Smooth muscle cell (in vitro differentiated cells): ENCODE measurements around the gene IWS1. TPM values are rescaled to one million over a fixed set of nuclear protein-coding genes. Genes with fewer than 3 reads are reported as not detected.
"Not testable (repeated sequence)": the region's sequence is repeated elsewhere in the genome, so short reads cannot be mapped to it uniquely, and the experiment has no call there.

Experiments used
- DNase-seq: peaks from one replicate; lab custom pipeline; 2025; ENCODE audit not compliant: unreplicated experiment; lab: John Stamatoyannopoulos, UW
- H2AFZ ChIP-seq: fragments of 200-600 bp; sonication (generic); 2 replicates; pipeline ENCODE4 v1.6.0; 2016; ENCODE audit warnings: antibody characterized with exemption, low read depth, mild to moderate bottlenecking
- H3F3A ChIP-seq: fragments of 200-600 bp; sonication (generic); 2 replicates; pipeline ENCODE4 v1.6.0; 2017; ENCODE audit warnings: antibody characterized with exemption, low read depth
- H3K27ac ChIP-seq: fragments of 200-600 bp; sonication (generic); 2 replicates; pipeline ENCODE4 v1.5.1; 2016; ENCODE audit warnings: low read depth, mild to moderate bottlenecking
- H3K27me3 ChIP-seq: fragments of 200-600 bp; sonication (generic); 2 replicates; pipeline ENCODE4 v1.6.1; 2016; ENCODE audit warnings: low read depth, mild to moderate bottlenecking
- H3K36me3 ChIP-seq: fragments of 200-600 bp; sonication (generic); 2 replicates; pipeline ENCODE4 v1.5.1; 2016; ENCODE audit warnings: low read depth
- H3K4me1 ChIP-seq: fragments of 200-600 bp; sonication (generic); 2 replicates; pipeline ENCODE4 v1.5.1; 2016; ENCODE audit warnings: low read depth
- H3K4me2 ChIP-seq: fragments of 200-600 bp; sonication (generic); 2 replicates; pipeline ENCODE4 v1.6.0; 2016; ENCODE audit warnings: mild to moderate bottlenecking
- H3K4me3 ChIP-seq: fragments of 200-600 bp; sonication (generic); 2 replicates; pipeline ENCODE4 v1.5.1; 2016; ENCODE audit warnings: mild to moderate bottlenecking
- H3K79me2 ChIP-seq: fragments of 200-600 bp; sonication (generic); 2 replicates; pipeline ENCODE4 v1.6.0; 2016; ENCODE audit warnings: low read depth, mild to moderate bottlenecking
- H3K9ac ChIP-seq: fragments of 200-600 bp; sonication (generic); 2 replicates; pipeline ENCODE4 v1.6.0; 2016; ENCODE audit warnings: low read depth
- H3K9me3 ChIP-seq: fragments of 200-600 bp; sonication (generic); replicated peaks from 2 replicates; pipeline ENCODE4 v1.5.1; 2016; ENCODE audit warnings: low read depth
- H4K20me1 ChIP-seq: fragments of 200-600 bp; sonication (generic); 2 replicates; pipeline ENCODE4 v1.6.0; 2016; ENCODE audit warnings: low read depth
- WGBS: methylation state at CpG from one replicate; pipeline ENCODE4 v1.1.7; 2016; ENCODE audit warnings: low lambda C conversion rate; 5-methylcytosine and 5-hydroxymethylcytosine counted together
- polyA plus RNA-seq: library from polyadenylated mRNA; unstranded; fragments of >200 nt; fragmentation: Nextera tagmentation; extraction: Ambion mirVana; gene quantifications from 2 replicates; pipeline ENCODE4 v1.2.1, GENCODE V29; 2016
- total RNA-seq: library from RNA; depleted of rRNA; stranded (reverse); fragments of >200 nt; gene quantifications from 2 replicates; pipeline ENCODE4 v1.2.3, GENCODE V29; 2014
- TF ChIP-seq, protein P1 (sequence below): fragments of 200-600 bp; sonication (generic); IDR thresholded peaks from 2 replicates; pipeline ENCODE4 v1.5.1; 2017; ENCODE audit warnings: borderline replicate concordance, mild to moderate bottlenecking, antibody characterized with exemption; ENCODE audit not compliant: insufficient read depth, poor library complexity, severe bottlenecking

The IWS1 gene
- total and polyA plus RNA-seq, 2 experiments from 2014 or later, result 31.2 to 36.1 TPM

DNA sequence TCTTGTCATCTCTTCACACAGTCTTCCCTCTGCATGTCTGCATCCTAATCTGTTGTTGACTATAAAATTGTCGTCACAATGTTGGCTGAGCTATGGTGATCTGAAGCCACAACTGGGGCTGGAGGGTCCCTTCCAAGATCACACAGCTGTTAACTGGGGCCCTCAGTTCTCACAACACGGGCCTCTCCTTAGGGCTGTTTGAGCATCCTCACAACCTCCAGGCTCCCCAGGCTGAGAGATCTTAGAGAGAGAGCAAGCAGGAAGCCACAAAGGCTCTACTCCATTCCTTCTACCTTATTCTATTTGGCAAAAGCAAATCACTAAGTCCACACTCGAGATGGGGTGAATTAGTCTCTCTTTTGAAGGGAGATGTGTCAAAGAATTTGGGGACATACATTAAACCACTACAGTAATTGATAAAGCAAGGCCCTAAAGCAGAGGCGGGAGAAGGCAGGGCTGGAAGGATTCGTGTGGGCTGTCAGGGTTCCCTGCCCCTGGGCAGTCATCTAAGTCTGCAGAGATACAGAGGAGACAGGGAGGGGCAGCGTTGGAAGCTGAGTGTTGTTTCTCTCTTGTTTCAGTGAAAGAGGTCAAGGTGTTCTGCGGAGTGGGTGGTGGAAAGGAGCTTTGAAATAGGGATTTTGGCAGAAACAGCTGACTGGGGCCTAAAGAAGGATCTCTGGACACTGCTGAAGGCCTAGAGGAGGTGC, 25.1 kb upstream of the IWS1 start:
- H3K36me3 ChIP-seq, result no peaks in the 10 kb centered on the region

DNA sequence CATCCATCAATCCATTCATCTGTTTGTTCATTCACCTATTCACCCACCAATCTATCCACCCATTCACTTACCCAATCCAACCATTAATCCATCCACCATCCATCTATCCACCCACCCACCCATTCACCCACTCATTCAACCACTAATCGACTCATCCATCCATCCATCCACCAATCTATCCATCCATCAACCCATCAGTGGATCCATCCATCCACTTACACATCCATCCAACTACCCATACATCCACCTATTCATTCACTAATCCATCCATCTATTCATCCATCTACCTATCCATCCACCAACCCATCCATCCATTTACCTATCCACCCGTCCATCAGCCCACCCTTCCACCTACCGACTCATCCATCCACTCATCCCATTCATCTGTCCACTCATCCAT, 20.5 kb upstream of the IWS1 start:
- no peaks in the 10 kb centered on the region for H3K36me3 ChIP-seq
- TF ChIP-seq, protein P1, sequence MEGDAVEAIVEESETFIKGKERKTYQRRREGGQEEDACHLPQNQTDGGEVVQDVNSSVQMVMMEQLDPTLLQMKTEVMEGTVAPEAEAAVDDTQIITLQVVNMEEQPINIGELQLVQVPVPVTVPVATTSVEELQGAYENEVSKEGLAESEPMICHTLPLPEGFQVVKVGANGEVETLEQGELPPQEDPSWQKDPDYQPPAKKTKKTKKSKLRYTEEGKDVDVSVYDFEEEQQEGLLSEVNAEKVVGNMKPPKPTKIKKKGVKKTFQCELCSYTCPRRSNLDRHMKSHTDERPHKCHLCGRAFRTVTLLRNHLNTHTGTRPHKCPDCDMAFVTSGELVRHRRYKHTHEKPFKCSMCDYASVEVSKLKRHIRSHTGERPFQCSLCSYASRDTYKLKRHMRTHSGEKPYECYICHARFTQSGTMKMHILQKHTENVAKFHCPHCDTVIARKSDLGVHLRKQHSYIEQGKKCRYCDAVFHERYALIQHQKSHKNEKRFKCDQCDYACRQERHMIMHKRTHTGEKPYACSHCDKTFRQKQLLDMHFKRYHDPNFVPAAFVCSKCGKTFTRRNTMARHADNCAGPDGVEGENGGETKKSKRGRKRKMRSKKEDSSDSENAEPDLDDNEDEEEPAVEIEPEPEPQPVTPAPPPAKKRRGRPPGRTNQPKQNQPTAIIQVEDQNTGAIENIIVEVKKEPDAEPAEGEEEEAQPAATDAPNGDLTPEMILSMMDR, result no peak
- no peak overlapping the region for H3K27ac ChIP-seq
- H3K4me2 ChIP-seq, result no peak overlapping the region
- H3K4me3 ChIP-seq, result no peak overlapping the region
- peaks cover 21% of the 10 kb centered on the region for H3K27me3 ChIP-seq
- no peak overlapping the region for H2AFZ ChIP-seq
- H3K4me1 ChIP-seq, result no peaks in the 10 kb centered on the region
- no peak overlapping the region for H3K9ac ChIP-seq
- no peaks in the 10 kb centered on the region for H3K9me3 ChIP-seq
- no peaks in the 10 kb centered on the region for H3K79me2 ChIP-seq
- WGBS, result 84% methylated on average over 3 of the region's 3 CpGs
- no peaks in the 10 kb centered on the region for H3F3A ChIP-seq
- H4K20me1 ChIP-seq, result no peaks in the 10 kb centered on the region
- DNase-seq, result no peak

More for the DNA sequence above, 25.1 kb upstream of the IWS1 start:
- Histone ChIP-seq H3K9ac (no peak overlapping the region), H3F3A (no peaks in the 10 kb centered on the region), H2AFZ (no peak overlapping the region), H3K4me2 (no peak overlapping the region), H3K4me1 (no peaks in the 10 kb centered on the region), H3K9me3 (no peaks in the 10 kb centered on the region), H3K27me3 (peaks cover 21% of the 10 kb centered on the region), H3K4me3 (no peak overlapping the region), H4K20me1 (no peaks in the 10 kb centered on the region), H3K79me2 (no peaks in the 10 kb centered on the region), H3K27ac (no peak overlapping the region)
- DNase-seq, result no peak
- 74% methylated on average over 7 of the region's 7 CpGs for WGBS
- TF ChIP-seq, protein P1, result no peak

DNA sequence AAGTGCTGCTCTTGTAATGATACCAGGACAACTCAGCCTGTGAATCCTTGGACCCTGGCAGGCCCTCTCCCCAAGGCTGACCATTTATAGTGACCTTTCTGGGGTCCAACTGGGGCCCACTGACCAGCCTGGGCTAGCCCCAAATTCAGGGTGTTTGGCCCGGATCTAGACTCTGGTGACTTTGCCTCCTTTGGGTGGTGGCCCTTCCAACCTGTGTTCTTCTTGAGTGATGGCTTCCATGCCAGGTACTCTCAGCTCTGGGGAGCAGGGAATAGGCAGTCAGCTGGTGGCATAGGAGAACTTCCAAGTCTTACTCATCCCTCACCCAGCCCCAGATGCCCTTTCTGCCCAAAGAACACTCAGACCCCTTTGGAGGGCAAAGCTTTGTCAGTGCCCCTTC, 19.5 kb upstream of the IWS1 start:
- peaks cover 21% of the 10 kb centered on the region for H3K27me3 ChIP-seq
- TF ChIP-seq, protein P1, result no peak
- no peak overlapping the region for H3K27ac ChIP-seq
- no peaks in the 10 kb centered on the region for H3F3A ChIP-seq
- H3K4me1 ChIP-seq, result no peaks in the 10 kb centered on the region
- H3K79me2 ChIP-seq, result no peaks in the 10 kb centered on the region
- 88% methylated on average over 1 of the region's 1 CpG for WGBS
- H3K36me3 ChIP-seq, result no peaks in the 10 kb centered on the region
- no peak overlapping the region for H3K4me3 ChIP-seq
- H3K4me2 ChIP-seq, result no peak overlapping the region
- H2AFZ ChIP-seq, result no peak overlapping the region
- H3K9ac ChIP-seq, result no peak overlapping the region
- no peak for DNase-seq
- H3K9me3 ChIP-seq, result no peaks in the 10 kb centered on the region
- no peaks in the 10 kb centered on the region for H4K20me1 ChIP-seq

DNA sequence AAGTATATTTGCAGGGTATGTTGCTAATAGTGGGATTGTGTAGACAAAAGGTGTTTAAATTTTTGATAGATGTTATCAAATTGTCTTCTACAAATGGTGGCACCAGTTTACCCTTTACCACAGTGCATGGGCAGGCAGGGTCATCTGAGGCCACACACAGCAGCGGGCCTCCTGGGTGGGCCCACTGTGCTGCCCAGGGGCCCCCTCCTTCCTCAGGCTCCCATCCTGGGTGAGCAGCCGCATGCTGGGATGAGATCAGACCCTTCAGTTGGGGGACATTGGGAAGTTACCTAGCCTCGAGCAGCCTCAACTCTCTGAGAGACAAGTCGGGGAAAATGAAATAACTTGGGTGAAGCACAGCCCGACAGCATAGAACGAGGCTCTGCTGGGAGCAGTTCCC, 18.9 kb upstream of the IWS1 start:
- WGBS, result 64% methylated on average over 6 of the region's 6 CpGs
- Histone ChIP-seq H3K4me2 (no peak overlapping the region), H3K9me3 (no peaks in the 10 kb centered on the region), H3K36me3 (no peaks in the 10 kb centered on the region), H3K4me1 (no peaks in the 10 kb centered on the region), H3F3A (no peaks in the 10 kb centered on the region), H3K9ac (no peak overlapping the region), H3K27me3 (peaks cover 21% of the 10 kb centered on the region), H3K79me2 (no peaks in the 10 kb centered on the region), H2AFZ (no peak overlapping the region), H4K20me1 (no peaks in the 10 kb centered on the region), H3K27ac (no peak overlapping the region), H3K4me3 (no peak overlapping the region)
- DNase-seq, result no peak
- TF ChIP-seq, protein P1, result no peak

DNA sequence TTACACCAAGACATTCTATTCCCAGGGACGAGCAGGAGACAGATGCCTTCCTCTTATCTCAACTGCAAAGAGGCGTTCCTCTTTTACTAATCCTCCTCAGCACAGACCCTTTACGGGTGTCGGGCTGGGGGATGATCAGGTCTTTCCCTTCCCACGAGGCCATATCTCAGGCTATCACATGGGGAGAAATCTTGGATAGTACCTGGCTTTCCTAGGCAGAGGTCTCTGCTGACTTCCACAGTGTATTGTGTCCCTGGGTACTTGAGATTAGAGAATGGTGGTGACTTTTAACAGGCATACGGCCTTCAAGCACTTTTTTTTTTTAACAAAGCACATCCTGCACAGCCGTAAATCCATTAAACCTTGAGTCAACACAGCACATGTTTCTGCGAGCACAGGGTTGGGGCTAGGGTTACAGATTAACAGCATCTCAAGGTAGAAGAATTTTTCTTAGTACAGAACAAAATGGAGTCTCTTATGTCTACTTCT, 16.8 kb upstream of the IWS1 start:
- not testable (repeated sequence) for DNase-seq, H3K9ac ChIP-seq, H3F3A ChIP-seq, H3K36me3 ChIP-seq, H3K9me3 ChIP-seq, H3K79me2 ChIP-seq, H3K4me1 ChIP-seq, H4K20me1 ChIP-seq, H3K27me3 ChIP-seq, H3K4me3 ChIP-seq, H3K27ac ChIP-seq
- Histone ChIP-seq H3K4me2 (peak overlapping the region; percentile 31), H2AFZ (peak overlapping the region; percentile 58)
- WGBS, result 17% methylated on average over 8 of the region's 8 CpGs
